OCI-LY3 (cell line): ENCODE results near the gene SPEF2.

Source experiments
- H2AFZ ChIP-seq: fragments of 200-600, 300-600 bp; shearing (Covaris generic); 2 replicates; pipeline ENCODE4 v1.6.0; 2014; ENCODE audit warnings: antibody characterized with exemption, low read depth, low read length
- H3K27ac ChIP-seq: fragments of 200-600, 300-600 bp; sonication (generic); 2 replicates; pipeline ENCODE4 v1.5.1; 2014; ENCODE audit warnings: mild to moderate bottlenecking, low read length, moderate library complexity, mixed read lengths
- H3K27me3 ChIP-seq: fragments of 200-600, 300-600 bp; sonication (generic); 2 replicates; pipeline ENCODE4 v1.6.1; 2014; ENCODE audit warnings: low read depth, low read length, mixed read lengths
- H3K36me3 ChIP-seq: fragments of 200-600, 300-600 bp; sonication (generic); replicated peaks from 2 replicates; pipeline ENCODE3; 2014; ENCODE audit warnings: low read depth, low read length, mixed read lengths
- H3K4me1 ChIP-seq: fragments of 300-600, 200-600 bp; sonication (generic); 2 replicates; pipeline ENCODE4 v1.6.1; 2014; ENCODE audit warnings: low read length, mixed read lengths
- H3K4me2 ChIP-seq: fragments of 200-600, 300-600 bp; sonication (generic); 2 replicates; pipeline ENCODE4 v1.6.1; 2014; ENCODE audit warnings: low read length, mixed read lengths
- H3K4me3 ChIP-seq: fragments of 300-600, 200-600 bp; sonication (generic); 2 replicates; pipeline ENCODE4 v1.5.1; 2014; ENCODE audit warnings: antibody characterized with exemption, mild to moderate bottlenecking, low read length, moderate library complexity
- H3K79me2 ChIP-seq: fragments of 300-600, 200-600 bp; shearing (Covaris generic); 2 replicates; pipeline ENCODE4 v1.6.1; 2014; ENCODE audit warnings: mild to moderate bottlenecking, low read length, mixed read lengths
- H3K9ac ChIP-seq: fragments of 300-600, 200-600 bp; shearing (Covaris generic); 2 replicates; pipeline ENCODE4 v1.6.0; 2014; ENCODE audit warnings: mild to moderate bottlenecking, low read length, moderate library complexity
- H3K9me3 ChIP-seq: fragments of 200-600, 300-600 bp; shearing (Covaris generic); 2 replicates; pipeline ENCODE4 v1.6.1; 2014; ENCODE audit warnings: low read length, mixed read lengths; ENCODE audit not compliant: insufficient read depth
- H4K20me1 ChIP-seq: fragments of 200-600, 300-600 bp; sonication (generic); 2 replicates; pipeline ENCODE4 v1.6.1; 2016; ENCODE audit warnings: low read length, mixed read lengths; ENCODE audit not compliant: insufficient read depth
- EZH2phosphoT487 ChIP-seq: fragments of 200-600 bp; shearing (Covaris generic); IDR thresholded peaks from 2 replicates; pipeline ENCODE4 v1.6.1; 2018; ENCODE audit warnings: antibody characterized with exemption, mixed run types, low read depth
- TF ChIP-seq, protein P1 (sequence below): fragments of 200-600, 300-600 bp; sonication (generic); IDR thresholded peaks from 2 replicates; pipeline ENCODE4 v1.5.1; 2014; ENCODE audit warnings: antibody characterized with exemption, low read length, low read depth

The SPEF2 gene

DNA sequence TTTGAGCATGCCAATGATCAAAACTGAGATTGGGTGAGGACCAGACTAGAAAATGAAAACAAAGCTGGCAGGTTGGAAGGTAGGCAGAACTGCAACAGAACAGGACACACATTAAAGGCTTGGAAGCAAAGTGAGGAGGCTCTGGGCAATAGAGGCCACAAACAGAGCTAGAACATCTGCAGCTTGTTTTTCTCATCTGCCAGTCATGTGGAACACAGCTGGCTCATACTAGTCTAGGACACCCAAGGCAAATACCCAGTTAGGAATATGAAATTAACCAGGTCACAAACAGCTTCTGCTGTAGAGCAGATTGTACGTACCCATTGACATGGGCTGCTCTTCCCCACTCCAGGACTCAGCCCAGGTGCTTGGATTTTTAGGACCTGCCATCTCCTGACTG lies 61.7 kb downstream of the SPEF2 start:
- TF ChIP-seq, protein P1, sequence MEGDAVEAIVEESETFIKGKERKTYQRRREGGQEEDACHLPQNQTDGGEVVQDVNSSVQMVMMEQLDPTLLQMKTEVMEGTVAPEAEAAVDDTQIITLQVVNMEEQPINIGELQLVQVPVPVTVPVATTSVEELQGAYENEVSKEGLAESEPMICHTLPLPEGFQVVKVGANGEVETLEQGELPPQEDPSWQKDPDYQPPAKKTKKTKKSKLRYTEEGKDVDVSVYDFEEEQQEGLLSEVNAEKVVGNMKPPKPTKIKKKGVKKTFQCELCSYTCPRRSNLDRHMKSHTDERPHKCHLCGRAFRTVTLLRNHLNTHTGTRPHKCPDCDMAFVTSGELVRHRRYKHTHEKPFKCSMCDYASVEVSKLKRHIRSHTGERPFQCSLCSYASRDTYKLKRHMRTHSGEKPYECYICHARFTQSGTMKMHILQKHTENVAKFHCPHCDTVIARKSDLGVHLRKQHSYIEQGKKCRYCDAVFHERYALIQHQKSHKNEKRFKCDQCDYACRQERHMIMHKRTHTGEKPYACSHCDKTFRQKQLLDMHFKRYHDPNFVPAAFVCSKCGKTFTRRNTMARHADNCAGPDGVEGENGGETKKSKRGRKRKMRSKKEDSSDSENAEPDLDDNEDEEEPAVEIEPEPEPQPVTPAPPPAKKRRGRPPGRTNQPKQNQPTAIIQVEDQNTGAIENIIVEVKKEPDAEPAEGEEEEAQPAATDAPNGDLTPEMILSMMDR: no peak
- no peak for TF ChIP-seq EZH2phosphoT487
- H3K4me1 ChIP-seq: no peaks in the 10 kb centered on the region
- H4K20me1 ChIP-seq: no peaks in the 10 kb centered on the region
- no peaks in the 10 kb centered on the region for H3K36me3 ChIP-seq
- no peaks in the 10 kb centered on the region for H3K9me3 ChIP-seq
- H3K27ac ChIP-seq: no peak overlapping the region
- H3K4me3 ChIP-seq: no peak overlapping the region
- no peak overlapping the region for H2AFZ ChIP-seq
- no peak overlapping the region for H3K4me2 ChIP-seq
- no peaks in the 10 kb centered on the region for H3K79me2 ChIP-seq
- H3K27me3 ChIP-seq: no peaks in the 10 kb centered on the region
- no peak overlapping the region for H3K9ac ChIP-seq

GRCh38 chr5:35681911-35682310 lies 64.2 kb downstream of the SPEF2 start:
- H3K27ac ChIP-seq: no peak overlapping the region

DNA sequence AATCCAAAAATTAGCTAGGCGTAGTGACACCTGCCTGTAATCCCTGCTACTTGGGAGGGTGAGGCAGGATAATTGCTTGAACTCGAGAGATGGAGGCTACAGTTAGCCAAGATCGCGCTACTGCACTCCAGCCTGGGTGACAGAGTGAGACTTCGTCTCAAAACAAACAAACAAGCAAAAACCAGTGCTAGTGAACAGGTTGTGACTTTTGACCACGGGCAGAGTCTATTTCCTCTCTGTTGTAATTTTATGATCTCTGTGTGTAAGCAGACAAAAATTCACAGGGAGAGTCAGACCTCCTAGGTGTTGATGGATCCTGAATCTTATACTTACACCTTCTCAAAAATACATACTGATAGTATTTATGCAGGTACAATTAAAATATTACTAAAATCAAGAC lies 65.8 kb downstream of the SPEF2 start:
- no peak overlapping the region for H2AFZ ChIP-seq
- no peaks in the 10 kb centered on the region for H3K79me2 ChIP-seq
- no peak overlapping the region for H3K4me3 ChIP-seq
- TF ChIP-seq EZH2phosphoT487: no peak
- TF ChIP-seq, protein P1: no peak
- H3K27ac ChIP-seq: no peak overlapping the region
- no peak overlapping the region for H3K9ac ChIP-seq
- H4K20me1 ChIP-seq: no peaks in the 10 kb centered on the region
- no peaks in the 10 kb centered on the region for H3K9me3 ChIP-seq
- H3K36me3 ChIP-seq: no peaks in the 10 kb centered on the region
- no peak overlapping the region for H3K4me2 ChIP-seq
- no peaks in the 10 kb centered on the region for H3K4me1 ChIP-seq
- H3K27me3 ChIP-seq: no peaks in the 10 kb centered on the region

More at GRCh38 chr5:35681911-35682310, 64.2 kb downstream of the SPEF2 start:
- Histone ChIP-seq H3K27me3 (no peaks in the 10 kb centered on the region), H3K79me2 (no peaks in the 10 kb centered on the region), H3K4me1 (no peaks in the 10 kb centered on the region), H3K36me3 (no peaks in the 10 kb centered on the region), H2AFZ (no peak overlapping the region), H3K9me3 (no peaks in the 10 kb centered on the region), H4K20me1 (no peaks in the 10 kb centered on the region), H3K4me3 (no peak overlapping the region), H3K4me2 (no peak overlapping the region), H3K9ac (no peak overlapping the region)
- TF ChIP-seq EZH2phosphoT487: no peak
- TF ChIP-seq, protein P1: no peak

DNA sequence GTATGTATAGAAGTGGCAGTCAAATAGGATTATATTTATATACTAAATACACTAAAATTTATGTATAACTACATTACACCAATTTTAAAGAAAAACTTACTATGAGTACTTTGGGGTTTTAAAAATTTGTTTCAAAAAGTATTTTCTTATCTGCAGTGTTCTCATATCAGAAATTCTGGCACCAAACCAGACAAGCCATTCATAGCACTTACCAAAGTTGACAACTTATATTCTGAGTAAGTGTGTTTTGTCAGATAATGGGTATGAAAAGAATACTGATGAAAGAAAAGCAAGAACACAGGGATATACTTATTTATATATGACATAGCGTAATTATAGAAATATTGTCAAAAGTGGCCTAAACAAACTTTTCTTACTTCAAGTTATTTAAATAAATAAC lies 67.5 kb downstream of the SPEF2 start:
- H3K79me2 ChIP-seq: no peaks in the 10 kb centered on the region
- no peak overlapping the region for H2AFZ ChIP-seq
- no peak overlapping the region for H3K4me2 ChIP-seq
- no peak overlapping the region for H3K9ac ChIP-seq
- no peaks in the 10 kb centered on the region for H3K36me3 ChIP-seq
- no peaks in the 10 kb centered on the region for H3K9me3 ChIP-seq
- no peak overlapping the region for H3K4me3 ChIP-seq
- no peak overlapping the region for H3K27ac ChIP-seq
- H4K20me1 ChIP-seq: no peaks in the 10 kb centered on the region
- no peaks in the 10 kb centered on the region for H3K27me3 ChIP-seq
- TF ChIP-seq, protein P1: no peak
- no peak for TF ChIP-seq EZH2phosphoT487
- H3K4me1 ChIP-seq: no peaks in the 10 kb centered on the region
